Activated naive CD8-positive, alpha-beta T cell treated with anti-CD3 and anti-CD28 coated beads for 36 hours (primary cell): ENCODE measurements around the gene C11orf21. TPM values are rescaled to one million over a fixed set of nuclear protein-coding genes. Genes with fewer than 3 reads are reported as not detected.
A peak's percentile ranks its signal among the peaks of the same experiment; 100 is the strongest.

Experiments
- DNase-seq: peaks from one replicate; pipeline ENCODE4 v3.0.0; 2021
- H3K27ac Mint-ChIP-seq: one replicate; pipeline ENCODE4 v1.8.0; 2022; ENCODE audit warnings: mild to moderate bottlenecking, moderate library complexity, mixed read lengths
- H3K27me3 Mint-ChIP-seq: one replicate; pipeline ENCODE4 v1.8.0; 2022; ENCODE audit warnings: mild to moderate bottlenecking, mixed read lengths
- H3K36me3 Mint-ChIP-seq: one replicate; pipeline ENCODE4 v1.8.0; 2021; ENCODE audit warnings: mild to moderate bottlenecking, mixed read lengths
- H3K4me1 Mint-ChIP-seq: one replicate; pipeline ENCODE4 v1.8.0; 2021; ENCODE audit warnings: mixed read lengths
- H3K4me3 Mint-ChIP-seq: one replicate; pipeline ENCODE4 v1.8.0; 2022; ENCODE audit warnings: mild to moderate bottlenecking, moderate library complexity, mixed read lengths
- H3K9me3 Mint-ChIP-seq: one replicate; pipeline ENCODE4 v1.8.0; 2022; ENCODE audit warnings: mixed read lengths
- total RNA-seq, 2 experiments: library from RNA; stranded (reverse); gene quantifications; one replicate each; pipeline ENCODE4 v1.2.3, GENCODE V29; 2021

C11orf21 gene
- total RNA-seq, 2 experiments from 2014 or later, result 2.5 to 2.6 TPM

DNA sequence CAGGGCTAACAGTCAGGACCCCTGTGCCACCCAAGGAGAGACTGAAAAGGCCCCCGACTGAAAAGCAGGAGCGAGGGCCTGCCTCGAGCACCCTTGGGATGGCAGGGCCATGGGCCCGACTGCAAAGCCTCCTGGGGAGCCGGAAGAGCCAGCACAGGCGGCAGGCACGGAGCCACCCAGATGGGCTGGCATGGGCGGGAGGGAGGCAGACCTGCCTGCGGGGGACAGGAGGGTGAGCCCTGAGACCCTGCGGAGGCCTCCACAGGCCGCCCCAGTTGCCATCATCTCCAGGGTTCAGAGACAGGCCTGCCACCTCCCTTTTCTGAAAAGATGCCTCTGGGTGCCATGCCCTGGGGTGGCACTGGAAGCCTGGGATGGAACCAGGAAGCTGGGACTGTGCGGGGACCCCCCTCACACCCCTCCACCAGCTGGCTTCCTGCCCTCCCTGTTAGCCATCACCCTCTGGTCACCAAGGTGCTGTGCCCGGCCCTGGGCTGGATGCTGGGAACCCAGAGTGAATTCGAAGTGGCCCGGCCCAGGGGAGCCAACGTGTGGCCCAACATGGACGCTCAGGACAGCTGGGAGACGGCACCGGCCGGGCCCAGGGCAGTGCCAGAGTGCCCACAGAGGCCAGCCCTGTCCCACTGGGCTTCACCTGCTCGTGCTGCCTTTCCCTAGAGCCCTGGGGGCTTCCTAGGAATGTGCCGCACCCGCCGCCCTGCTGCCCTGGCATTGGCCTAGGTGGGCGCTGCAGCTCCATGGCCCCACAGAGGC, 13.9 kb upstream of the C11orf21 start:
- no peak for DNase-seq
- H3K4me1 Mint-ChIP-seq, result peaks cover 15% of the 10 kb centered on the region
- H3K9me3 Mint-ChIP-seq, result no peaks in the 10 kb centered on the region
- H3K4me3 Mint-ChIP-seq, result no peak overlapping the region
- peaks cover 2% of the 10 kb centered on the region for H3K36me3 Mint-ChIP-seq
- no peak overlapping the region for H3K27ac Mint-ChIP-seq
- H3K27me3 Mint-ChIP-seq, result no peaks in the 10 kb centered on the region

DNA sequence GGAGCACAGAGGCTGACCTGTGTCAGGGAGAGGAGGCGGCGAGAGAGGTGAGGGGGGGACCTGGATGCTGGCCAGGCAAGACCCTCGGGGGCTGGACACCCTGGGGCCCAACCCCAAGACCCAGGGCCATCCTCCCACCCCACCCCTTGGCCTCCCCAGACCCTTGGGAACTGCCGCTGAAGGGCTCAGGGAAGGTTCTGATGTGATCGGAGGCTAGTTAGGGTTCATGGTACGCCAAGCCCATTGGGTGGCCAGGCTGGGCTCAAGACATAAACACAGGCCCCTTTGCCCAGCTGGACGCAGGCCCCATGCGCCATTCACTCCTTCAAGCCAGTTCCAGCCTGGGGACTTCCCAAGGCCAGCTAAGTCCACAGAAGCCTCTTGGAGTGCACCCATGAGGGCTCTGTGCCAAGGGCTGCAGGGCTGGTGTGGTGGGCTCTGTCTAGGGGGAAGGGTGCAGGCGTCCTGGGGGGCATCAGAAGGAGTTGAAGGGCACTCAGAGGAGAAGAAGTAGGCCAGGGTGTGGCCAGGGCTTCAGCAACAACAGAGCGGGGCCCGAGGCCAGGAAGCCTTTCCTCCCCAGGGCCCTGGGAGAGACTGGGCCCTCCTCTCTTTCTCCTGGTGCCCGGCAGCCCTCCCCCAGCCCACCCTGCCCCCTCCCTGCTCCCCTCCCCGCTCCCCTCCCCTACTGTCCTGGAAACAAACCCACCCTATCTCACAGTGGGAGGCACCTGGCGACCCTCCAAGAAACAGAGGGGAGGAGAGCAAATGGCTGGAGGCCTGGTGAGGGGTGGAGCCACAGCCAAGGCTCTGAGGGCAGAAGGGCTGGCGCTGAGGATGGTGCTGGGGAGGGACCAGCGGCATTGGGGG, 13.0 kb upstream of the C11orf21 start:
- H3K4me1 Mint-ChIP-seq, result peaks cover 11% of the 10 kb centered on the region
- no peak for DNase-seq
- no peaks in the 10 kb centered on the region for H3K27me3 Mint-ChIP-seq
- no peak overlapping the region for H3K27ac Mint-ChIP-seq
- H3K36me3 Mint-ChIP-seq, result peaks cover 2% of the 10 kb centered on the region
- H3K9me3 Mint-ChIP-seq, result no peaks in the 10 kb centered on the region
- H3K4me3 Mint-ChIP-seq, result no peak overlapping the region

DNA sequence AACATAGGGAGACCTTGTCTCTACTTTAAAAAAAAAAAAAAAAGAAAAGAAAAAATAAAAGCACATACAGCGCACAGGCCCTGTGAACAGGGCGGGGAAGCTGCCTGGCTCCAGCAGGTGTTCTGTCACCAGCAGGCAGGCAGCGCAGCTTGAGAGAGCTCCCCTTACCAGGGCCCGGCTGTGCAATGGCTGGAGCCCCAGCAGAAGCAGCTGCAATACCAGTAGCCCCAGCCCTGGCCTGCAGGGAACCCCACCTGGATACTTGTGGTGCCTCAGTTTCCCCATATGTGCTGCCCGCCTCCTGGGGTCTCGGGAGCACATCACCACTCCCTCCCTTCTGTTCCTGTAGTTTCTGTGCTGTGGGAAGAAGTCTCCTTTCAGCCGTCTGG, 12.4 kb upstream of the C11orf21 start:
- H3K4me1 Mint-ChIP-seq, result peaks cover 10% of the 10 kb centered on the region
- DNase-seq, result no peak
- no peak overlapping the region for H3K4me3 Mint-ChIP-seq
- H3K27me3 Mint-ChIP-seq, result no peaks in the 10 kb centered on the region
- H3K9me3 Mint-ChIP-seq, result no peaks in the 10 kb centered on the region
- no peak overlapping the region for H3K27ac Mint-ChIP-seq
- H3K36me3 Mint-ChIP-seq, result peaks cover 2% of the 10 kb centered on the region

DNA sequence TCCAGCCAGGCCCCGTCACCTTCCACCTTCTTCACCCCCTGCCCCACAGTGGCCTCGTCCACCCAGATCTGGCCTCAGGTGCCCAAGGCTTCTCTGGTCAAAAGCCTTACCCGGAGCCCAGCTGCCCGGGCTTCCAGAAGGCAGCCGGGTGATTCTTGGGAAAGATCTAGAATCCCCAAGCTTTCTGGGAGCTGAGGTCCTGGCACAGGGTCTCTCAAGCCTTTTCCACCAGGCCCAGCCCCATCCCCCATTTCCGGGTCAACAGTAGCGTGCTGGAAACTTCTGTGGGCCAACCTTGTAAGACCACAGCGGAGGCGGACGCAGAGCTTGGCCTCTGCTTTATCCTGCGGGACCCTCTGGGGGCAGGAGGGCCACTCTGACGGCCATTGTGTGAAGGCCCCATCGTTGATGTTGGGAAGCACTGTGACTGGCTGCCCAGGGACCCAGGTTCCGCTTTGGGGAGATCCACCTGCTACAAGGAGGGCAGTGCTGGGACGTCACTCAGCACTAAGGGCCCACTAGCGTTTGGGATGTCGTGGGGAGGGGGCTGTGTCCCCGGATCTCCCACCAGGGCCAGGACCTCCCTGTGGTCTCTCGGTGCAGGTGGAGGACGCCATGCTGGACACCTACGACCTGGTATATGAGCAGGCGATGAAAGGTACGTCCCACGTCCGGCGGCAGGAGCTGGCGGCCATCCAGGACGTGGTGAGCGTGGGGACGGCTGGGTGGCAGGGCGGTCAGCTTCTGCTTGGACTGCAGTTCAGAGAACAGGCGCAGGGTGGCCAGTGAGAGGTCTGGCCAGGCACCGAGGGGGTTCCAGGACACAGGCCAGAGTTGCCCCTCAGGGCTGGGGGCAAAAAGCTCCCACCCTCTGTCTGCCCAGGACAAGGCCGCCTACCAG, 11.6 kb upstream of the C11orf21 start:
- Mint-ChIP-seq H3K27me3 (no peaks in the 10 kb centered on the region), H3K36me3 (peaks cover 2% of the 10 kb centered on the region), H3K27ac (no peak overlapping the region)

DNA sequence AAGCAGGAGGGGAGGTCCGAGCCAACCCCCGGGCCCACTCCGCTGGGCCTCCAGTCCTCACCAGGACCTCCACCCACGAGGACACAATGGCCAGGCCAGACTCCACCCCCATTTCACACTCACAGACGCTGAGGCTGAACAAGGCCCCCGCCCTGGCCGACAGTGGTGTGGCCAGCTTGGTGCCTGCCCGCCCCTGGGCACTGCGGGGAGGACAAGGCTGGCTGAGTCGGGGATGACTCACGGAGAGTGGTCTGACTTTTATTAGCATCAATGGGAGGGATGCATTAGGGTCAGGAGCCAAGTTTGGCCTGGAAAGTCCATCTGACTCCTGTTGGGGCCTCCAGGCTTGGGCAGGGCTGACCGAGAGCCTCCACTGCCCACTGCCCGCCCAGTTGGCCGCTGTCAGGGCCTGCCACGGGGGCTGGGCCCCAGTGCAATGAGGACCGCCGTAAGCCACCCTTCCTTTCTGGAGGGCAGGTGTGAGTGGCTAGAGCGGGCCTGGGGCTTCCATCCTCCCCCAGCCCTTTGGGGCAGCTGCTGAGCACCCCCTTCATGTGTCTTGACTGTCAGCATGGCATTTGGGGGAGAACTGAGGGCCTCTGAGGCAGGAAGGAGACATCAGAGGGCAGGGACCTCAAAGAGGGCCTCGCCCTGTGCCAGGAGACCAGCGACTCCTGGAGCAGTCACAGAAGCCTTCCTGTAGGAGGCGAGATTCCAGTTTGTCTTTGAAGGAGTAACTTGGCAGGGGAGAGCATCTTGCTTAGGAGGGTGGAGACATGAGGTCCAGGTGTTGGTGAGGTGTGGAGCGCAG, 10.7 kb upstream of the C11orf21 start:
- peaks cover 13% of the 10 kb centered on the region for H3K4me1 Mint-ChIP-seq
- H3K36me3 Mint-ChIP-seq, result peaks cover 2% of the 10 kb centered on the region
- no peak overlapping the region for H3K4me3 Mint-ChIP-seq
- DNase-seq, result no peak
- no peaks in the 10 kb centered on the region for H3K27me3 Mint-ChIP-seq
- H3K9me3 Mint-ChIP-seq, result no peaks in the 10 kb centered on the region
- no peak overlapping the region for H3K27ac Mint-ChIP-seq

More for the DNA sequence above, 11.6 kb upstream of the C11orf21 start:
- no peak for DNase-seq
- Mint-ChIP-seq H3K9me3 (no peaks in the 10 kb centered on the region), H3K4me3 (no peak overlapping the region), H3K4me1 (peaks cover 10% of the 10 kb centered on the region)

DNA sequence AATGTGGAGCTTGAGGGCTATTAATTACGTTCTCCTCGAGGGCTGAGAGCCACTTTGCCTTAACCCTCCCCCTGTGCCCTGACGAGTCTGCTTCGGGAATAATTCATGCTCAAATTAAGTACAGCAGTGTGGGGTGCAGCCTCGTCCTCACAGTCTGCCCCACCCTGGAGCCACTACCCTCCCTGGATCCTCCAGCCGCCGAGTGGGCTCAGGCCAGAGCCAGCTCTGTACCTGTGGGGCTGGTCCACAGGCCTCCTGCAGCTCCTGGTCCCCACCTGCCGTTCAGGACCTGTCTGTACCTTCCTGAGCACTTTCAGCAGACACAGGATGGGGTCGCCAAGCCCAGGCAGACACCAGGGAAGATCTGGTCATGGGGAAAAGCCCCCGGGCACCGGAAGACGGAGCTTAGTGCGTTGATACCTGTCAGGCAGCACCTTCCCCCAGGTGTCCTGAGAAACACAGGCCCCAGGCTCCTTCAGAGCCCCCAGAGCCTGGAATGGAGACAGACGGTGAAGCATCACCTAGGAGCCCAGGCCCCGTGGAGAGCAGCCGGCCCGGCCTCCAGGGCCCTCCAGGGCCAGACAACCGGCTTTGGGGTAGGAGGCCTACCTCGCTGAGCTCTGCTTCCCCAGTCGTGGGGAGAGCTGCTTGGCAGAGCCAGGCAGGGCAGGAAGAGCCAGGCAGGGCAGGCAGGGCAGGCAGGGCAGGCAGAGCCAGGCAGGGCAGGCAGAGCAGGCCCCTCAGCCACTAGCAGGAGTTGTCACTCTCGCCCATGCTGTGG, 9.8 kb upstream of the C11orf21 start:
- Mint-ChIP-seq H3K27me3 (no peaks in the 10 kb centered on the region), H3K9me3 (no peaks in the 10 kb centered on the region), H3K4me3 (no peak overlapping the region), H3K27ac (no peak overlapping the region), H3K4me1 (peaks cover 13% of the 10 kb centered on the region), H3K36me3 (no peaks in the 10 kb centered on the region)
- no peak for DNase-seq

DNA sequence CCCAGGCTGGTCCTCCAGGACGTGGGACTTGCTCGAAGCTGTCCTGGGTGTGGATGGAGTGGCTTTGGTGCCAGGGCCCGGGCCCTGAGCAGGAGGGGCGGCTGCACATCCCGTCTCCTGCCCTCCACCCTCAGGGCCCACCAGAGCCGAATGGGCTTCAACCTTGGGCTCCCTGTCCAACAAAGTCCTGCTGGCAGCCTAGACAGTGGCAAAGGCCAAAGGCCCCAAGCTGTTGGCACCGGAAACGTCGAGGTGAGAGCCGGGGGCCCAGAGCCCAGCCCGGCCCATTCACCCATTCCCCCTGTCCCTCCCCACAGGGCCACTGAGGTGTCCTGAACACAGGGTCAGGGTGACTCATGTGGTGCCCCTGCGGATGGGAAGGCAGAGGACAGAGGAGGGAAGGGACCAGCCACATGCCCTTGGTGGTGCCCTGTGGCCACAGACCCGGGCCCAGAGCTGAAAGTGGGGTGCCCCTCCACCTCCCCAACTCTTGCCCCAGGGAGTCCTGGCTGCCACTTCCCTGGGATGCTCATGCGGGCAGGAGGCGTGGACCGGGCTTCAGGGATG, 9.2 kb upstream of the C11orf21 start:
- no peak for DNase-seq
- no peaks in the 10 kb centered on the region for H3K36me3 Mint-ChIP-seq
- no peak overlapping the region for H3K4me3 Mint-ChIP-seq
- no peaks in the 10 kb centered on the region for H3K27me3 Mint-ChIP-seq
- H3K9me3 Mint-ChIP-seq, result no peaks in the 10 kb centered on the region
- H3K27ac Mint-ChIP-seq, result no peak overlapping the region
- peaks cover 19% of the 10 kb centered on the region for H3K4me1 Mint-ChIP-seq

DNA sequence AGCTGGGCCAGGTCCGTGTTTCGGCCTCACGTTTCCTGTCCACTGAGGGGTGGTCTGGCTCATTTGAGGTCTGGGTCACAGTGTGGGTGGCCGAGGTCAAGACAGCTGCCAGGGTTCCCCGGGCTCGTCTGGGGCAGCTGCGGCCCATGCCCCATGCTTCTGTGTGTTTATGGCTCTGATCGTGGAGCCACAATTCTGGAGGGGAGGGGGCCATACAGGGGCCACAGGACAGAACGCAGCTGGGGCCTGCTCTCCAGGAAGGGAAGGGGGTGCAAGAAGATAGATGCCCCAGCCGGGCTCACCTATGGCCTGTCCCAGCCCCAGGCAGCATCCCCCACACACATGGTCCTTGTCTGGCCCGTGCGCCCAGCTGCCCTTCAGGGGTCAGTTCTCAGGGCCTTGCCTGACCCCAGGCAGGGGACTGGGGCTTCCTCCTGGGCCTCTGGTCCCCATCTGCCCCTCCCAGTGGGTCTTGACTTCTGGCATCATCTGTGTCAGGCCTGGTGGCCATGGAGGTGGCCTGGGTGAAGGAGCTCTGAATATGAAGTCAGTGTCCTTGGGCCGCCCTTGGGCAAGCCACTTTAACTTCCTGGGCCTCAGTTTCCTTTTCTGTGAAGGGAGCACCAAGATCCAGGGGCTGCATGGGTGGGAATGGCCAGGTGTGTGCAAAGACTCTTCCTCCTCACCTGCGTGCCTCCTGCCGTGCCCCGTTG, 8.5 kb upstream of the C11orf21 start:
- H3K4me3 Mint-ChIP-seq, result no peak overlapping the region
- H3K27ac Mint-ChIP-seq, result no peak overlapping the region
- H3K9me3 Mint-ChIP-seq, result no peaks in the 10 kb centered on the region
- peaks cover 24% of the 10 kb centered on the region for H3K4me1 Mint-ChIP-seq
- no peaks in the 10 kb centered on the region for H3K27me3 Mint-ChIP-seq
- DNase-seq, result no peak
- no peaks in the 10 kb centered on the region for H3K36me3 Mint-ChIP-seq

DNA sequence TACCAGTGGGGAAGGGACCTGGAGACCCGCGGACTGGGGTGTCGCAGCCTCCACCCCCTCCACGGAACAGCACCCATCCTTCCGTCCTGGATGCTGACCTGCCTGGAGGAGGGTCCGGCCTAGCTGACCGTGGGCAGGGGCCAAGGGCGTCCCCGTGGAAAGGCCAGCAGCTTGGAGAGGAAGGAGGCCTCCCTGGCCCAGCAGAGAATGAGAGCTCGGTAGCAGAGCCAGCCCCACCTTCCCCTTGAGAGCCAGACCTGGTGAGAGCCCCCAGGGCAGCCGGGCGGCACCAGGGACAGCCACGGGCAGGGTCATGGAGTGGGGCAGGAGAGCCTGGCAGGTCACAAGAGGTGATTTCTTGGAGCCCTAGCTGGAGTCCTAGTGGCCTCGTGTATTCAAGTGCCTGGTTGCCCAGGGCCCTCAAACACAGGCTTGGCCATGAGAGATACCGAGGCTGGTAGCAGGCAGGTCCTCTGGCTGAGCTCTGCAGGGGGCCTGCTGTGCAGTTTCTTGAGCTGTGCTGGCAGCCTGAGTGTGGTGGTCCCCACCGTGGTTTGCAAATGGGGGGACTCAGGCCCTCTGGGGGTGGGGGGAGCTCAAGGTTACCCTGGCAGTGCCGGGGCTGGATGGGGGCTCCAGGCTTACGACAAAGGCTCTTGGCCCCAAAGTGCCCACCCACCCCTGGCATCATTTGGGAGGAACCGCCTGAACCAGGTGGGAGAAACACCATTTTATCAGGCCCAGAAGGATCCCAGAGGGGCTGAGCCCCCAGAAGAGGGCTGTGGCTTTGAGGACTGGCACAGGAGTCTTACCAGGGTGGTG, 7.7 kb upstream of the C11orf21 start:
- H3K36me3 Mint-ChIP-seq, result no peaks in the 10 kb centered on the region
- no peak overlapping the region for H3K4me3 Mint-ChIP-seq
- peaks cover 24% of the 10 kb centered on the region for H3K4me1 Mint-ChIP-seq
- H3K27me3 Mint-ChIP-seq, result no peaks in the 10 kb centered on the region
- H3K27ac Mint-ChIP-seq, result no peak overlapping the region
- H3K9me3 Mint-ChIP-seq, result no peaks in the 10 kb centered on the region
- no peak for DNase-seq

DNA sequence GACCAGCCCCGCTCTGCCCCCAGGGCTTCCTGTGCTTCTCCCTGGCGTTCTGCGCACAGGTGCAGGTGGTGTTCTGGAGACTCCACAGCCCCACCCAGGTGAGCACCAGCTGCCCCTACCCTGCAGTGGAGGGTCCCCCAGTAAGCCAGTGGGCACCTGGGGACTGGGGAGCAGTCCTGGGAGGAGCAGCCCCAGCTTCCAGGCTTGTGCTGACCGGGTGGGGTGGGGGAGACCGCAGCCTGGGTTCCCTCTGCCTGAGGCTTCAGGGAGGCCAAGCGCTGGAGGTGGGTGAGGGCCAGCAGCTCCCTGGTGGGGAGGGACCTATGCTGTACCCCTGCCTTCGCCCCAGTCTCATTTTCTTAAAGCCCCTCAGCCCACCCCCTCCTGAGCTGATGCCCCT, 7.0 kb upstream of the C11orf21 start:
- Mint-ChIP-seq H3K27me3 (no peaks in the 10 kb centered on the region), H3K4me1 (peaks cover 29% of the 10 kb centered on the region), H3K36me3 (no peaks in the 10 kb centered on the region), H3K27ac (no peak overlapping the region), H3K9me3 (no peaks in the 10 kb centered on the region), H3K4me3 (no peak overlapping the region)
- no peak for DNase-seq

DNA sequence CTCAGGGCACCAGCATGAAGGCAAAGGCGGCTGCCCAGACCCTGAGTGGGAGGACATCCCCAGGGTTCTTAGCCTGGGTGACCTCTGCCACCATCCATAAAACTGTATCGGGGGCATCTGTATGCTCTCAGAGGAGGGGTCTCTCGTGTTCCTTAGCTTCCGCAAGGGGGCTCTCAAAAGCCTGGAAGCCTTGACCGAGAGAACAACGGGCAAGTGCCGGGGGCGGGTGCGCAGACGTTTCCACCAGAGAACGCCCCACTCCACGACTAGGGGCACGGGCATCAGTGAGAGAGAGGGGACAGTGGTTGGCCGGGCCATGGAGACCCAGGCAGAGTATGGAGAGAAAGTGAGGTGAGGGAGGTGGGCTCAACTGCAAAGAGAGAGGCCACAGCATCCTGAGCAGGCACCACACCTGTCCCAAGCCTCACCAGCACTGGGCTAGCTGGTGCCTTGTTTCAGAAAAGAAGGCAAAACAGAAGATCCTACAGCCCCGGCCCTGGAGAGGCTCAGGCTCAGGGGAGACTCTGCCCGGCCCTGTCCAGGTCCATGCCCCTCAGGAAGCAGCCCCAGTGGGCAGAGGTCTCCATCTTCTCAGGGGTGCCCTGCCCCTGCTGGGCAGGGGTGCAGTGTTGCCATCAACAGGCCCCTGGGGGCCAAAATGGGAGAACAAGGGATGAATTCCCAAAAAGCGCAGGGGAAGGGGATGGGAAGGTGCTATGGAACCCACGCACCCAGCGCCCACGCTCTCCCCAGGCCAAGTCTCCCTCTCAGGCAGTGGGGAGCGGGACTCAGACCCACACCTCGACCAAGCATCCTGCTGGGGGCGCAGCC, 6.0 kb upstream of the C11orf21 start:
- H3K4me3 Mint-ChIP-seq, result no peak overlapping the region
- H3K27ac Mint-ChIP-seq, result peak overlapping the region; percentile 62
- DNase-seq, result no peak
- H3K36me3 Mint-ChIP-seq, result no peaks in the 10 kb centered on the region
- peaks cover 30% of the 10 kb centered on the region for H3K4me1 Mint-ChIP-seq
- H3K9me3 Mint-ChIP-seq, result no peaks in the 10 kb centered on the region
- H3K27me3 Mint-ChIP-seq, result no peaks in the 10 kb centered on the region
